Measurements from ENCODE around the gene RPL13. TPM values are rescaled to one million over a fixed set of nuclear protein-coding genes. Genes with fewer than 3 reads are reported as not detected.

RPL13 gene
- polyA plus RNA-seq, 1 donor from 2014 or later: 2,685 TPM

- Histone ChIP-seq H3K4me2 (ENCODE audit: low read length) (no peak overlapping the region), H3K27ac (ENCODE audit: low read length) (no peak overlapping the region), H3K9me2 (ENCODE audit: insufficient read depth, low read length) (no peaks in the 10 kb centered on the region)
These were observed 52.1 kb downstream of the RPL13 start for GRCh38 chr16:89612415-89613166.

DNA sequence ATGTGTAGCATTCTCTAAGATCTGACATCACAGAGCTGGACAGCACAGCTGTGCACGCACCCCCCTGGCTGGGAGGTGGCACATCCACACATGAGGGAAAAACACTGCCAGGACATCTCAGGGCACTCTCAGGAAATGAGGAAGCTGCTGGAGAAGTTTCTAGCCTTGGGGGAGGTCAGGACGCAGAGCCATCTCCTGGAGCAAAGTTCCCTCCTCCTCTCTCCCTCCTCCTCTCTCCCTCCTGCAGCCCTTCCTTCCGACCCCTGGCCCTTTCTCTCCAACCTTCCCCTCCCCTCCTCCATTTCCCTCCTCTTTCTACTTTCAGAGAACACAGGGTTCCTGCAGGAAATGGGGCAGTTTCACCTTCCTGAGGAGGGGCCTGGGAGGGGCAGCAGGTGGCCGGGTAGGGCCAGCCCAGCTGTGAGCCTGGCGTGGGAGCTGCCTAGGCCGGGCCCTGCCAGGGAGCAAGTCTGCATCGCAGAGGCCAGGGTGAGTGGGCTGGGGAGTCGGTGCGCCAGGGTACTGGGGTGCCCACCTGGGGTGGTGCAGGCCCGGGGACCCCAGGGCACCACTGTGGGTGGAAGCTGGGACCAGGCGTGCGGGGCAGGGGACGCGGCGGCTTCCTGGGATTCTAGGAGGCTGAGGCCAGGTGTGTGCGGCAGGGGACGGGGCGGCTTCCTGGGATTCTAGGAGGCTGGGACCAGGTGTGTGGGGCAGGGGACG lies 52.9 kb downstream of the RPL13 start, which contains the start of gene DPEP1:
Gene DPEP1 (plus strand): TSS at position 412 of the 723 bp plus-strand sequence. CDS start 16,769 bp downstream, outside the sequence.
- H3K4me3 ChIP-seq (ENCODE audit: low read length): no peak within 1 kb of the TSS
- no peaks in the 10 kb centered on the region for H3K9me3 ChIP-seq (ENCODE audit: low read length)
- H3K36me3 ChIP-seq (ENCODE audit: insufficient read depth, low read length): no peaks in the 10 kb centered on the region
- H3F3A ChIP-seq (ENCODE audit: insufficient read depth, low read length, poor library complexity, severe bottlenecking): no peaks in the 10 kb centered on the region
- H3K4me2 ChIP-seq (ENCODE audit: low read length): no peak within 1 kb of the TSS
- H3K27ac ChIP-seq (ENCODE audit: low read length): no peak within 1 kb of the TSS
- no peak within 1 kb of the TSS for H2AFZ ChIP-seq (ENCODE audit: low read depth, low read length)
- no peaks in the 10 kb centered on the region for H3K79me2 ChIP-seq (replicated peaks; ENCODE audit: insufficient read depth, low read length)
- no peaks in the 10 kb centered on the region for H3K9me2 ChIP-seq (ENCODE audit: insufficient read depth, low read length)
- no peak within 1 kb of the TSS for H3K9ac ChIP-seq (ENCODE audit: low read length)
- H4K20me1 ChIP-seq (ENCODE audit: insufficient read depth): no peaks in the 10 kb centered on the region
- no peaks in the 10 kb centered on the region for H3K27me3 ChIP-seq (ENCODE audit: insufficient read depth, low read depth, low read length)
- no peak for TF ChIP-seq TAF1 (IDR thresholded peaks at IDR 0.05; ENCODE audit: low read depth)
- no peak for TF ChIP-seq SMC3 (conservative IDR thresholded peaks at IDR 0.05; ENCODE audit: poor library complexity)
- TF ChIP-seq EP300 (conservative IDR thresholded peaks at IDR 0.05; ENCODE audit: poor library complexity, severe bottlenecking): no peak
- no peak for TF ChIP-seq RAD21 (conservative IDR thresholded peaks at IDR 0.05)
- TF ChIP-seq MXI1 (conservative IDR thresholded peaks at IDR 0.05; ENCODE audit: poor library complexity, severe bottlenecking): no peak
- TF ChIP-seq, protein P1, sequence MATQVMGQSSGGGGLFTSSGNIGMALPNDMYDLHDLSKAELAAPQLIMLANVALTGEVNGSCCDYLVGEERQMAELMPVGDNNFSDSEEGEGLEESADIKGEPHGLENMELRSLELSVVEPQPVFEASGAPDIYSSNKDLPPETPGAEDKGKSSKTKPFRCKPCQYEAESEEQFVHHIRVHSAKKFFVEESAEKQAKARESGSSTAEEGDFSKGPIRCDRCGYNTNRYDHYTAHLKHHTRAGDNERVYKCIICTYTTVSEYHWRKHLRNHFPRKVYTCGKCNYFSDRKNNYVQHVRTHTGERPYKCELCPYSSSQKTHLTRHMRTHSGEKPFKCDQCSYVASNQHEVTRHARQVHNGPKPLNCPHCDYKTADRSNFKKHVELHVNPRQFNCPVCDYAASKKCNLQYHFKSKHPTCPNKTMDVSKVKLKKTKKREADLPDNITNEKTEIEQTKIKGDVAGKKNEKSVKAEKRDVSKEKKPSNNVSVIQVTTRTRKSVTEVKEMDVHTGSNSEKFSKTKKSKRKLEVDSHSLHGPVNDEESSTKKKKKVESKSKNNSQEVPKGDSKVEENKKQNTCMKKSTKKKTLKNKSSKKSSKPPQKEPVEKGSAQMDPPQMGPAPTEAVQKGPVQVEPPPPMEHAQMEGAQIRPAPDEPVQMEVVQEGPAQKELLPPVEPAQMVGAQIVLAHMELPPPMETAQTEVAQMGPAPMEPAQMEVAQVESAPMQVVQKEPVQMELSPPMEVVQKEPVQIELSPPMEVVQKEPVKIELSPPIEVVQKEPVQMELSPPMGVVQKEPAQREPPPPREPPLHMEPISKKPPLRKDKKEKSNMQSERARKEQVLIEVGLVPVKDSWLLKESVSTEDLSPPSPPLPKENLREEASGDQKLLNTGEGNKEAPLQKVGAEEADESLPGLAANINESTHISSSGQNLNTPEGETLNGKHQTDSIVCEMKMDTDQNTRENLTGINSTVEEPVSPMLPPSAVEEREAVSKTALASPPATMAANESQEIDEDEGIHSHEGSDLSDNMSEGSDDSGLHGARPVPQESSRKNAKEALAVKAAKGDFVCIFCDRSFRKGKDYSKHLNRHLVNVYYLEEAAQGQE (IDR thresholded peaks at IDR 0.05; ENCODE audit: borderline replicate concordance): no peak
- TF ChIP-seq EZH2 (IDR thresholded peaks at IDR 0.05; ENCODE audit: borderline replicate concordance, insufficient read depth, low read length, poor library complexity, severe bottlenecking): no peak

More at GRCh38 chr16:89612415-89613166, 52.1 kb downstream of the RPL13 start:
- Histone ChIP-seq H3K9me3 (ENCODE audit: low read length) (no peaks in the 10 kb centered on the region), H4K20me1 (ENCODE audit: insufficient read depth) (no peaks in the 10 kb centered on the region), H3K27me3 (ENCODE audit: insufficient read depth, low read depth, low read length) (no peaks in the 10 kb centered on the region), H2AFZ (ENCODE audit: low read depth, low read length) (no peak overlapping the region), H3F3A (ENCODE audit: insufficient read depth, low read length, poor library complexity, severe bottlenecking) (no peaks in the 10 kb centered on the region), H3K4me3 (ENCODE audit: low read length) (no peak overlapping the region), H3K36me3 (ENCODE audit: insufficient read depth, low read length) (no peaks in the 10 kb centered on the region), H3K79me2 (replicated peaks; ENCODE audit: insufficient read depth, low read length) (no peaks in the 10 kb centered on the region), H3K9ac (ENCODE audit: low read length) (no peak overlapping the region)
- TF ChIP-seq TAF1 (IDR thresholded peaks at IDR 0.05; ENCODE audit: low read depth) (no peak), POLR2AphosphoS5 (IDR thresholded peaks at IDR 0.05) (no peak), EP300 (conservative IDR thresholded peaks at IDR 0.05; ENCODE audit: poor library complexity, severe bottlenecking) (no peak), RAD21 (conservative IDR thresholded peaks at IDR 0.05) (no peak), SMC3 (conservative IDR thresholded peaks at IDR 0.05; ENCODE audit: poor library complexity) (no peak), MXI1 (conservative IDR thresholded peaks at IDR 0.05; ENCODE audit: poor library complexity, severe bottlenecking) (no peak), EZH2 (IDR thresholded peaks at IDR 0.05; ENCODE audit: borderline replicate concordance, insufficient read depth, low read length, poor library complexity, severe bottlenecking) (no peak)
- TF ChIP-seq, protein P1 (IDR thresholded peaks at IDR 0.05; ENCODE audit: borderline replicate concordance): no peak
- TF ChIP-seq, protein P2, sequence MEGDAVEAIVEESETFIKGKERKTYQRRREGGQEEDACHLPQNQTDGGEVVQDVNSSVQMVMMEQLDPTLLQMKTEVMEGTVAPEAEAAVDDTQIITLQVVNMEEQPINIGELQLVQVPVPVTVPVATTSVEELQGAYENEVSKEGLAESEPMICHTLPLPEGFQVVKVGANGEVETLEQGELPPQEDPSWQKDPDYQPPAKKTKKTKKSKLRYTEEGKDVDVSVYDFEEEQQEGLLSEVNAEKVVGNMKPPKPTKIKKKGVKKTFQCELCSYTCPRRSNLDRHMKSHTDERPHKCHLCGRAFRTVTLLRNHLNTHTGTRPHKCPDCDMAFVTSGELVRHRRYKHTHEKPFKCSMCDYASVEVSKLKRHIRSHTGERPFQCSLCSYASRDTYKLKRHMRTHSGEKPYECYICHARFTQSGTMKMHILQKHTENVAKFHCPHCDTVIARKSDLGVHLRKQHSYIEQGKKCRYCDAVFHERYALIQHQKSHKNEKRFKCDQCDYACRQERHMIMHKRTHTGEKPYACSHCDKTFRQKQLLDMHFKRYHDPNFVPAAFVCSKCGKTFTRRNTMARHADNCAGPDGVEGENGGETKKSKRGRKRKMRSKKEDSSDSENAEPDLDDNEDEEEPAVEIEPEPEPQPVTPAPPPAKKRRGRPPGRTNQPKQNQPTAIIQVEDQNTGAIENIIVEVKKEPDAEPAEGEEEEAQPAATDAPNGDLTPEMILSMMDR (IDR thresholded peaks at IDR 0.05; ENCODE audit: poor library complexity, severe bottlenecking): no peak

All from neural cell (in vitro differentiated cells).